Measurements from ENCODE around the gene FMN1. TPM values are rescaled to one million over a fixed set of nuclear protein-coding genes. Genes with fewer than 3 reads are reported as not detected.

FMN1 gene
- total and polyA plus RNA-seq, 2 of the 13 experiments (the other 11 are each of a cell fraction or from before 2014, with no cell fraction given), result 0.20 to 0.60 TPM

DNA sequence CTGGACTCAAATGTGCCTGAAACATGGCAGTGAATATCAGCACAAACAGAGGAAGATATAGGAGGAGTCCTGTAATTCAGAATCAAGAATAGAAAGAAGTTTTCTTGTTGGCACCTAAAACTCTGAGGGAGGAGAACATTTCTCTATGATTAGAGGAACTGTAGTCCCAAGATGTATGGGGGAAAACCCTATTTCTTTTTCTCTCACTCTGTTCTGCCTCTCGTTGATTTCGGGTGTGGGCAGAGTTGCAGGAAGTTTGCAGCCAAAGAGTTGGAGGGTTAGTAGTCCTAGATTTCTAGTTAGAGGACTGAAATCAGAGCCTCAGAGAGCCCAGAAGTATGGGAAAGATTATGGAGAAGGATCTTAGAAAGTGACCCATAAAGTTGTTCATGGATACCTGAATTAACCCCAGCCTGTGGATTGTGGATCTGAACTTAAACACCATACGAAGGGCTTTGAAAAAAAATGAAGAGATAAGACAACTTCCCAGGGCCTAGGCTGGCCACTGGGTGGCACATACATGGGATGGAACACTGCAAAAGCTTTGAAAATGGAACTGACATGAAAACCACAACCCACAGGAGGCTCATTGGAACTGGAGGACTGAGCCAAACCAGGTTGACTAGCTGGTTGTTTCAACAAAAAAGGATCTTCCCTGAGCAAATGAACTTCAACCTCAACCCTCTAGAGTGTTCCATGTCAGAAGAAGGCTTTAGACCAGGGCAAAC is 34.6 kb downstream of the FMN1 start:
- Histone ChIP-seq H3K36me3 (replicated peaks in 1 of 2; ENCODE audit: control insufficient read depth in 1 of 2, insufficient read depth in 2 of 2, low read length in 2 of 2) (no peaks in the 10 kb centered on the region), H3K9me3 (ENCODE audit: low read length) (no peaks in the 10 kb centered on the region), H3K4me3 (replicated peaks in 1 of 3; ENCODE audit: insufficient read depth in 1 of 3, low read depth in 2 of 3, low read length in 3 of 3) (no peak overlapping the region), H3K4me1 (ENCODE audit: insufficient read depth, low read length) (no peaks in the 10 kb centered on the region), H4K20me1 (ENCODE audit: insufficient read depth, low read length) (no peaks in the 10 kb centered on the region), H3K27me3 (ENCODE audit: control insufficient read depth in 1 of 2, insufficient read depth in 2 of 2, low read length in 2 of 2) (no peaks in the 10 kb centered on the region), H3K9ac (ENCODE audit: insufficient read depth, low read depth, low read length) (no peak overlapping the region), H3K4me2 (ENCODE audit: low read depth, low read length) (no peak overlapping the region), H2AFZ (ENCODE audit: low read length) (no peak overlapping the region), H3K27ac (ENCODE audit: extremely low read length, insufficient read depth, low read length) (no peak overlapping the region), H3K79me2 (ENCODE audit: insufficient read depth, low read length) (no peaks in the 10 kb centered on the region)
- TF ChIP-seq ZSCAN31 (CRISPR knock-in tag; IDR thresholded peaks at IDR 0.05; ENCODE audit: low read depth) (no peak), PHF20 (CRISPR knock-in tag; IDR thresholded peaks at IDR 0.05) (no peak), HNF4G (IDR thresholded peaks at IDR 0.05; ENCODE audit: borderline replicate concordance, low read depth, low read length) (no peak), HNF4G (CRISPR knock-in tag; IDR thresholded peaks at IDR 0.05; ENCODE audit: borderline replicate concordance, low read depth) (no peak), ZNF33B (CRISPR knock-in tag; IDR thresholded peaks at IDR 0.05) (no peak), ZNF124 (CRISPR knock-in tag; IDR thresholded peaks at IDR 0.05) (no peak), MIER3 (CRISPR knock-in tag; IDR thresholded peaks at IDR 0.05; ENCODE audit: borderline replicate concordance) (no peak), SALL2 (CRISPR knock-in tag; IDR thresholded peaks at IDR 0.05) (no peak), HES4 (CRISPR knock-in tag; IDR thresholded peaks at IDR 0.05; ENCODE audit: borderline replicate concordance) (no peak), ZNF773 (CRISPR knock-in tag; IDR thresholded peaks at IDR 0.05; ENCODE audit: borderline replicate concordance) (no peak), RFXANK (CRISPR knock-in tag; IDR thresholded peaks at IDR 0.05) (no peak), ZMYM2 (CRISPR knock-in tag; IDR thresholded peaks at IDR 0.05) (no peak), SMAD9 (CRISPR knock-in tag; IDR thresholded peaks at IDR 0.05) (no peak)
- TF ChIP-seq, protein P1, sequence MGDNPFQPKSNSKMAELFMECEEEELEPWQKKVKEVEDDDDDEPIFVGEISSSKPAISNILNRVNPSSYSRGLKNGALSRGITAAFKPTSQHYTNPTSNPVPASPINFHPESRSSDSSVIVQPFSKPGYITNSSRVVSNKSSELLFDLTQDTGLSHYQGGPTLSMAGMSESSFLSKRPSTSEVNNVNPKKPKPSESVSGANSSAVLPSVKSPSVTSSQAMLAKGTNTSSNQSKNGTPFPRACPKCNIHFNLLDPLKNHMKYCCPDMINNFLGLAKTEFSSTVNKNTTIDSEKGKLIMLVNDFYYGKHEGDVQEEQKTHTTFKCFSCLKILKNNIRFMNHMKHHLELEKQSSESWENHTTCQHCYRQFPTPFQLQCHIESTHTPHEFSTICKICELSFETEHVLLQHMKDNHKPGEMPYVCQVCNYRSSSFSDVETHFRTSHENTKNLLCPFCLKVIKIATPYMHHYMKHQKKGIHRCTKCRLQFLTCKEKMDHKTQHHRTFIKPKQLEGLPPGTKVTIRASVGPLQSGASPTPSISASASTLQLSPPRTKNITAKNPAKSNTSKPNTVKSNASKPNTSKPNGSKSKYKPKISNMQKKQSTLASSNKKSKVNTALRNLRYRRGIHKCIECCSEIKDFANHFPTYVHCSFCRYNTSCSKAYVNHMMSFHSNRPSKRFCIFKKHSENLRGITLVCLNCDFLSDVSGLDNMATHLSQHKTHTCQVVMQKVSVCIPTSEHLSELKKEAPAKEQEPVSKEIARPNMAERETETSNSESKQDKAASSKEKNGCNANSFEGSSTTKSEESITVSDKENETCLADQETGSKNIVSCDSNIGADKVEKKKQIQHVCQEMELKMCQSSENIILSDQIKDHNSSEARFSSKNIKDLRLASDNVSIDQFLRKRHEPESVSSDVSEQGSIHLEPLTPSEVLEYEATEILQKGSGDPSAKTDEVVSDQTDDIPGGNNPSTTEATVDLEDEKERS (CRISPR knock-in tag; IDR thresholded peaks at IDR 0.05), result no peak
- TF ChIP-seq, protein P2, sequence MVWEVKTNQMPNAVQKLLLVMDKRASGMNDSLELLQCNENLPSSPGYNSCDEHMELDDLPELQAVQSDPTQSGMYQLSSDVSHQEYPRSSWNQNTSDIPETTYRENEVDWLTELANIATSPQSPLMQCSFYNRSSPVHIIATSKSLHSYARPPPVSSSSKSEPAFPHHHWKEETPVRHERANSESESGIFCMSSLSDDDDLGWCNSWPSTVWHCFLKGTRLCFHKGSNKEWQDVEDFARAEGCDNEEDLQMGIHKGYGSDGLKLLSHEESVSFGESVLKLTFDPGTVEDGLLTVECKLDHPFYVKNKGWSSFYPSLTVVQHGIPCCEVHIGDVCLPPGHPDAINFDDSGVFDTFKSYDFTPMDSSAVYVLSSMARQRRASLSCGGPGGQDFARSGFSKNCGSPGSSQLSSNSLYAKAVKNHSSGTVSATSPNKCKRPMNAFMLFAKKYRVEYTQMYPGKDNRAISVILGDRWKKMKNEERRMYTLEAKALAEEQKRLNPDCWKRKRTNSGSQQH (CRISPR knock-in tag; IDR thresholded peaks at IDR 0.05; ENCODE audit: low read depth), result no peak
- in situ Hi-C loops (cut with HindIII; ENCODE audit: extremely low pct_ligation_motif_present, low pct_unique_long_range_greater_than_20kb), result no loop called here
- 34% methylated on average over 3 of the region's 3 CpGs for WGBS (ENCODE audit: low lambda C conversion rate)
- BruUV-seq (replicated peaks), result no TSS peak
- intact Hi-C loops (cut with micrococcal nuclease; ENCODE audit: unreplicated experiment), result no loop called here
- FAIRE-seq (no peak), DNase-seq (ENCODE audit: low spot score) (no peak), ATAC-seq (peak; percentile 35; the same call in 1 of the 3 replicates)
- CTCF ChIA-PET (ENCODE audit: low intra/inter-chr PET ratio, low total read pairs), result no interaction called here
- POLR2A ChIA-PET, result no interaction called here

Data from HepG2 (cell line).